Measurements from ENCODE around the gene DMD. TPM values are rescaled to one million over a fixed set of nuclear protein-coding genes. Genes with fewer than 3 reads are reported as not detected.

The DMD gene
- total and polyA plus RNA-seq, 5 experiments from 2014 or later: 0.26 to 0.91 TPM; not detected in 3

DNA sequence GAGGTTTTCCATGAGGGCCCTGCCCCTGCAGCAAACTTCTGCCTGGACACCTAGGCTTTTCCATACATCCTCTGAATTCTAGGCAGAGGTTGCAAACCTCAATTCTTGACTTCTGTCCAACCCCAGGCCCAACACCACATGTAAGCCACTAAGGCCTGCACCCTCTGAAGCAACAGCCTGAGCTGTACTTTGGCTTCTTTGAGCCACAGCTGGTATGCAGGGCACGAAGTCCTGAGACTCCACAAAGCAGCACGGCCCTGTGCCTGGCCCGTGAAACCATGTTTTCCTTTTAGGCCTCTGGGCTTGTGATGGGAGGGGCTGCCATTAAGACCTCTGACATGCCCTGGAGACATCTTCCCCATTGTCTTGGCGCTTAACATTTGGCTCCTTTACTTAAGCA lies 1411.1 kb downstream of the DMD start:
- H3K4me3 Mint-ChIP-seq: no peak overlapping the region
- no peak overlapping the region for H3K27ac Mint-ChIP-seq

DNA sequence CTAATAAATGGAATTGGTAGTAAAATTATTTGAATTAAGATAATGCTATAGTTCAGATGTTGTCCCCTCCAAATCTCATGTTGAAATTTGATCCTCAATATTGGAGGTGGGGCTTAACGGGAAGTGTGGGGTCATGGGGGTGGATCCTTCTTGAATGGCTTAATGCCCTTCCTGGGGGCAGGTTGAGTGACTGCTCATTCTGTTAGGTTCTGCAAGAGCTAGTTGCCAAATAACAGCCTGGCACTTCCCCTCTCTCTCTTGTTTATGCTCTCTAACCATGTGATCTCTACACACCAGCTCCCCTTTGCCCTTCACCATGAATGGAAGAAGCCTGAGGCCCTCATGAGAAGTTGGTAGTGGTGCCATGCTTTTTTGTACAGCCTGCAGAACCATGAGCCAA lies 1414.7 kb downstream of the DMD start:
- no peak for ATAC-seq

More for the DNA sequence above, 1411.1 kb downstream of the DMD start:
- Mint-ChIP-seq H3K9me3 (peaks cover 0 to 25% (median 0%) of the 10 kb centered on the region in 9 donors), H3K36me3 (no peaks in the 10 kb centered on the region), H3K27me3 (no peaks in the 10 kb centered on the region), H3K4me1 (no peaks in the 10 kb centered on the region)
- ATAC-seq: no peak
- no peak for DNase-seq
- POLR2A ChIA-PET: no interaction called here

DNA sequence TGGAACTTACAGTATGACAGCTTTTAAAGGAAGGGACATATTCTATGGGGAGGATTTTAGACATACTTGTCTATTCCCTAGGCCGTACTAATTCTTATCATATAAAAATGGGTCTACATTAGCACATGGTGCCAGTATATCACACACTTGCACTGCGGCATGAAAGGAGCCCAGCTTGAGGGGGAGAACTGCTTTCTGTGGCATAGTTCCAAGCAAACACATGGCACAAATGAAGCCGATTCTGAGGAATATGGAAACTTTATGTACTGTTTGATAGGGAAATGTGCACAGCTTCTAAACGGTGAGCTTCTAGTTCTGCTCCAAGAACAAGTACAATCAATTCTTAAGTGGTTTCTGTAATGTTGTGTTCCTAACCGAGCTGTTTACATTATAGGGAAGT lies 1463.9 kb downstream of the DMD start:
- Mint-ChIP-seq H3K36me3 (no peaks in the 10 kb centered on the region), H3K4me1 (no peaks in the 10 kb centered on the region), H3K27ac (no peak overlapping the region), H3K27me3 (no peaks in the 10 kb centered on the region), H3K9me3 (peaks cover 0 to 12% (median 3%) of the 10 kb centered on the region in 9 donors), H3K4me3 (no peak overlapping the region)
- ATAC-seq: no peak
- no peak for DNase-seq
- POLR2A ChIA-PET: no interaction called here

More for the DNA sequence above, 1414.7 kb downstream of the DMD start:
- no peaks in the 10 kb centered on the region for H3K27me3 Mint-ChIP-seq
- no peaks in the 10 kb centered on the region for H3K36me3 Mint-ChIP-seq
- peaks cover 0 to 10% (median 0%) of the 10 kb centered on the region in 9 donors for H3K9me3 Mint-ChIP-seq
- DNase-seq: no peak
- no peaks in the 10 kb centered on the region for H3K4me1 Mint-ChIP-seq
- H3K4me3 Mint-ChIP-seq: no peak overlapping the region
- H3K27ac Mint-ChIP-seq: no peak overlapping the region
- POLR2A ChIA-PET: no interaction called here

DNA sequence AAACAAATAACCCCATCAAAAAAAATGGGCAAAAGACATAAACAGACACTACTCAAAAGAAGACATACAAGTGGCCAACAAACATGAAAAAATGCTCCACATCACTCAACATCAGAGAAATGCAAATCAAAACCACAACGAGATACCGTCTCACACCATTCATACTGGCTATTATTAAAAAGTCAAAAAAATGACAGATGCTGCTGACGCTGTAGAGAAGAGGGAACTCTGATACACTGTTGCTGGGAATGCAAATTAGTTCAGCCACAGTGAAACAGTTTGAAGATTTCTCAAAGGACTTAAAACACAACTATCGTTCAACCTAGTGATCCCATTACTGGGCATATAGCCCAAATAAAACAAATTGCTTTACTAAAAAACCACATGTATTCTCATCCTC lies 1468.3 kb downstream of the DMD start:
- DNase-seq: no peak
- POLR2A ChIA-PET: no interaction called here
- Mint-ChIP-seq H3K36me3 (no peaks in the 10 kb centered on the region), H3K9me3 (peaks cover 0 to 12% (median 0%) of the 10 kb centered on the region in 9 donors), H3K27me3 (no peaks in the 10 kb centered on the region), H3K27ac (no peak overlapping the region), H3K4me1 (no peaks in the 10 kb centered on the region), H3K4me3 (no peak overlapping the region)
- no peak for ATAC-seq

DNA sequence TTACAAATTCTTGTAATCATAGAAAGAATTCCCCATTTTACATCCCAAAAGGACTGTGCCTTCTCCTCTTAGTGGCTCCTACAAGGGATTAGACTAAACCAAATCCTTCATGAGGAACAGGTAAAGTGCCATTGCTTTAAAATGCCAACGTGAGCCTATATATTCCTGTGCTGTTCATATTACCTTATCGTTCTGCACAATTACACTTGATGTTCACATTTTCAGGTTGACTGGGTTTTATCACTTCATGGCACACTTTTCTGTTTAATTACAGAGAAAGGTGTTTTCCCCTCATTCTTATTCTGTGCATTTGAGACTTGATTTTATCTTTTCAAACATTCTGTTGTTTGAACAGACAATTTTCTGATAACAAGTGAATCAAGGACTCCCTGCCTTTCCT lies 1493.9 kb downstream of the DMD start:
- no peaks in the 10 kb centered on the region for H3K36me3 Mint-ChIP-seq
- no peaks in the 10 kb centered on the region for H3K27me3 Mint-ChIP-seq
- POLR2A ChIA-PET: no interaction called here
- no peaks in the 10 kb centered on the region for H3K4me1 Mint-ChIP-seq
- no peak overlapping the region for H3K4me3 Mint-ChIP-seq
- ATAC-seq: no peak
- H3K27ac Mint-ChIP-seq: no peak overlapping the region
- no peak for DNase-seq
- H3K9me3 Mint-ChIP-seq: peaks cover 0 to 5% (median 0%) of the 10 kb centered on the region in 9 donors

DNA sequence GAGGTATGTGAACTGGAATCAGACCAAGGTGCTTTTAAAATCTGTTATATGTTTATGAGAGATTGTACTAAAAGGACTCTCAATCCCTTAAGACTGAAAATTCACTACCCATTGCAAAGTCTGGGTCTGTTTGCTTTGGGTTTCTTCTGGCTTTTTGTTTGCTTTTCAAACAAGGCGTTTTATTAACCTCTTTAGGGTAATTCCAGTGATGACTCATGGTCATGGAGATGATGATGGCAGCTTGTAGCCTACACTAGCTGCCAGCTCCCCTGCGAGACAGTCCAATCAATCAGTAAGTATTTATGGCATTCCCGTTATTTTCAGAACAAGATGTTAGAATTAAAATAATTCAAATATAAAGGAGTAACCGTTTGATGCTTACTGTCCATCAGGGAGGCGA lies 1495.7 kb downstream of the DMD start:
- H3K4me3 Mint-ChIP-seq: no peak overlapping the region
- no peak overlapping the region for H3K27ac Mint-ChIP-seq
- no peak for ATAC-seq
- H3K36me3 Mint-ChIP-seq: no peaks in the 10 kb centered on the region
- H3K4me1 Mint-ChIP-seq: no peaks in the 10 kb centered on the region
- H3K9me3 Mint-ChIP-seq: peaks cover 0 to 3% (median 0%) of the 10 kb centered on the region in 9 donors
- no peaks in the 10 kb centered on the region for H3K27me3 Mint-ChIP-seq
- no peak for DNase-seq
- POLR2A ChIA-PET: no interaction called here

DNA sequence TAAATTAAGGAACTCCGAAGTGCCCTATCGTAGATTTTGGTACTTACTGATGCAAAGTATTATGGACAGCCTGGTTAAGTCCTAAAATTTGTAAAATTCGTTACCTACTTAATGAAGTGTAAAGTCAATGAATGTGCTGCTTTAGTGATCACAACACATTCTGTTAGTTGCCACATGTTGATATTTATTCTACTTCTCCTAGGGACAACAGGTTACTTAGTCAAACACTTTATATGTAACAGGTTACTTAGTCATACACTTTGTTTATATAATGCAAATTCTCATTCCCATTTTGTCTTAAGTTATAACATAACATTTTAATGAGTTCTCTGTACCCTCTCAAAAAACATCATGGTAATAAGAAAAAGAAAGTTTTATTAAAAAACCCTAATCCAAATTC lies 1496.6 kb downstream of the DMD start:
- Mint-ChIP-seq H3K4me1 (no peaks in the 10 kb centered on the region), H3K9me3 (peaks cover 0 to 3% (median 0%) of the 10 kb centered on the region in 9 donors), H3K27ac (no peak overlapping the region), H3K4me3 (no peak overlapping the region), H3K27me3 (no peaks in the 10 kb centered on the region), H3K36me3 (no peaks in the 10 kb centered on the region)
- ATAC-seq: no peak
- POLR2A ChIA-PET: no interaction called here
- DNase-seq: no peak

DNA sequence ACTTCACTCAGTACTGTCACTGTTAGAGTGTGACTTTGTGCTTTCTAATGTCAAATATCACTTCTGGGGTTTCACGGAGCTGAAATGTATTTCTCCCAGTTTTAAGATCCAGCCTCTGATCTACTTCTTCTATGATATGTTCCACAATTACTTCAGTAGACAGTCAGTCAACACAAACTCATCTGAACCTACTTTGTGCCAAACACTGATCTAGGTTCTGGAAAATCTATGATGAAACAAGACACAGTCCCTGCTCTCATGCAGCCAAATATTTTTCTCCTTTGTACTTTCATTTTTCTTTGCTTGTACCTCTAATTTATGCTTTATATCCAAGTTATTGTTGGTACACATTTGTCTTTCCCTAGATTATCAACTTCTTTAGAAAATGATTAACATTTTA lies 1498.2 kb downstream of the DMD start:
- ATAC-seq: no peak
- H3K9me3 Mint-ChIP-seq: peaks cover 0 to 3% (median 0%) of the 10 kb centered on the region in 9 donors
- no peaks in the 10 kb centered on the region for H3K27me3 Mint-ChIP-seq
- H3K27ac Mint-ChIP-seq: no peak overlapping the region
- no peak for DNase-seq
- H3K4me3 Mint-ChIP-seq: no peak overlapping the region
- no peaks in the 10 kb centered on the region for H3K4me1 Mint-ChIP-seq
- POLR2A ChIA-PET: no interaction called here
- H3K36me3 Mint-ChIP-seq: no peaks in the 10 kb centered on the region

DNA sequence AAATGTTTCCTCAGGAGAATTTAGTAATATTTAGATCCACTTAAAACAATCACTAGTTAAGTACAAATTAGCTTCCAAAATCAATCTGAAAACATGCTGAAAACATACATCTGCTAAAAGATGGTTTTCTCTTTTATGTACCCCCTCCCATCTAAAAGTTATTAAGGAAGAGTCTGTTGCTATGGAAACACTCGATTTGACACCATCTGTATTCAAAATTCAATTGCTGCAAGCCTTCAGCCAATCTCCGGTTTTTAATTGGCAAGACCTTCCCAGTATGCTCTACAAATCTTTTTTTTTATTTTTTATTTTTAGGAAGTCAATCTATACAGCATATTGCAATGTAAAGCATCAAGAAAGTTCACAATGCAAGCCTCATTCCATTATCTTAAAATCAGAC lies 1500.2 kb downstream of the DMD start:
- DNase-seq: no peak
- Mint-ChIP-seq H3K4me3 (no peak overlapping the region), H3K9me3 (peaks cover 0 to 4% (median 0%) of the 10 kb centered on the region in 9 donors), H3K4me1 (no peaks in the 10 kb centered on the region), H3K27ac (no peak overlapping the region), H3K27me3 (no peaks in the 10 kb centered on the region), H3K36me3 (no peaks in the 10 kb centered on the region)
- POLR2A ChIA-PET: no interaction called here
- no peak for ATAC-seq

DNA sequence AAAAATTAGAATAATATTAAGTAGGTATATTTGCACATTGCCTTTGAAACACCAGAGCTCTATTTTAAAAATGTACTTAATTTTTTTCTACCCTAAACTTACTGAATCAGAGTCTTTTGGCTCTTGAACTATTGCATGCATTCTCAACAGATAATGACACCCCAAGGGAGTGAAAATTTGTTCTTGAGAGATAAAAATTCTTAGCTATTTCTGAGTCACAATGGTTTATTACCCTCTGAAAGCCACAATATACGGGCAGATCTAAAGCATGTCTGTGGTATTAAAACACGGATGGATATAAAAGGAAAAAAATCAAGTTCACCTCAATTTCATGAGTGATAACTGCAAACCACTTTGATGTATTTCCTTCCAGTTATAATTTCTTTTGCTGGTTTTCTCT lies 1503.2 kb downstream of the DMD start:
- POLR2A ChIA-PET: no interaction called here
- H3K9me3 Mint-ChIP-seq: peaks cover 0 to 5% (median 0%) of the 10 kb centered on the region in 9 donors
- H3K27ac Mint-ChIP-seq: no peak overlapping the region

DNA sequence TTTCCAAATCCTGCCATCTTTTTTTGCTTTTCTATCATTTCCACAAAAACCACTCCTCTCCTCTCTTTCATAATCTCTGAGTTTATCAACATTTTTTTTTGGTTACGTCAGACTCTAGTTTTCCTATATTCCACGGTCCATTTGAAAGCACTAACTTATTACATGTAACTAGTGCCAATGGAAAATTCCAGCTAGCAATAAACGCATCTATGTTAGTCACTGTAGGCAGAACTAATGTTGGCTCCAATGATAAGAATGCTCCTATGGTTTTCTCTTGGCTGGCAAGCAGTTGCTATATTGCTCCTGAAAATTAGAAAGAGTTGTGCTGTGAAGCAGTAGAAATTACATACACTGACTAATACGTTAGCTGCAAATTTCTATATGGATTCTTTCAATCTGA lies 1504.9 kb downstream of the DMD start:
- no peak overlapping the region for H3K27ac Mint-ChIP-seq
- peaks cover 0 to 5% (median 0%) of the 10 kb centered on the region in 9 donors for H3K9me3 Mint-ChIP-seq
- no peaks in the 10 kb centered on the region for H3K4me1 Mint-ChIP-seq
- DNase-seq (no peak), ATAC-seq (no peak)
- H3K4me3 Mint-ChIP-seq: no peak overlapping the region
- no peaks in the 10 kb centered on the region for H3K27me3 Mint-ChIP-seq
- H3K36me3 Mint-ChIP-seq: no peaks in the 10 kb centered on the region
- POLR2A ChIA-PET: no interaction called here

More for the DNA sequence above, 1503.2 kb downstream of the DMD start:
- ATAC-seq (no peak), DNase-seq (no peak)
- H3K36me3 Mint-ChIP-seq: no peaks in the 10 kb centered on the region
- H3K4me3 Mint-ChIP-seq: no peak overlapping the region
- H3K27me3 Mint-ChIP-seq: no peaks in the 10 kb centered on the region
- no peaks in the 10 kb centered on the region for H3K4me1 Mint-ChIP-seq

DNA sequence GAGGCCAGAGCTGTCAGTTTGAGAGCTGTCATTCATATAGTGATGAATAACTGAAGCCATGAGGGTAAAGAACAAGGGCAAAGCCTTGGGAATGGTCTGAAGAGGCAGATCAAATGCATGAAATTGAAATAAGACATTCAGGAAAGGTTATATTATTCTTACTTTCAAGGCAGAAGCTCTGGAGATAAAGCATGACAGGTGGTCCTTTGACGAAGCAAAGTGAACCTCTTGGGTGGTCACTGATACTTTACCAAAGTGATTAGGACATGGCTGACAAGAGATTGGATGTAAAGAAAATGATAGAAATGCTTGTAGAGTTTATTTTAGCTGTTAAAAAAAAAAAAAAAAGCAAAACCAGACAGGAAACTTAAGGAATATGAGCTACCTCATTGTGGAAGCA lies 1505.5 kb downstream of the DMD start:
- Mint-ChIP-seq H3K4me3 (no peak overlapping the region), H3K27me3 (no peaks in the 10 kb centered on the region), H3K27ac (no peak overlapping the region), H3K36me3 (no peaks in the 10 kb centered on the region), H3K4me1 (no peaks in the 10 kb centered on the region), H3K9me3 (peaks cover 0 to 5% (median 0%) of the 10 kb centered on the region in 9 donors)
- no peak for ATAC-seq
- POLR2A ChIA-PET: no interaction called here
- DNase-seq: no peak

DNA sequence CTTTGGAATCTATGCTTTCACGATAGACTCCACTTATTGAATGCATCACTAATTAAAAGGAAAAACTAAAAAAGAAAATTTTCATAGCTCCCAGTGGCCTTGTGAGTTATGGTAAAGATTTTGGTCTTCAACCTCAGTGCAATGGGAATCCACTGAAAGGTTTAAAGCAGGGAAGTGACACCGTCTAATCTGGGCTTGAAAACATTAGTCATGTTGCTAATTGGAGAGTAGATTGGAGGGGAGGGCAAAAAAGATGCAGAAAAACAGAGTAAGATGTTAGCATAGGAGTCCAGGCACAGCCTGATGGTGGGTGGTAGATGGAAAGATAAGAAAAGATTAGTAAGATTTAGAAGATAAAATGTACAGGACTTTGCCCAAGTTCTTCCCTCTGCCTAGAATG lies 1506.4 kb downstream of the DMD start:
- DNase-seq: no peak
- Mint-ChIP-seq H3K27me3 (no peaks in the 10 kb centered on the region), H3K4me3 (no peak overlapping the region), H3K27ac (no peak overlapping the region), H3K36me3 (no peaks in the 10 kb centered on the region), H3K4me1 (no peaks in the 10 kb centered on the region), H3K9me3 (peaks cover 0 to 5% (median 0%) of the 10 kb centered on the region in 9 donors)
- ATAC-seq: no peak
- POLR2A ChIA-PET: no interaction called here

DNA sequence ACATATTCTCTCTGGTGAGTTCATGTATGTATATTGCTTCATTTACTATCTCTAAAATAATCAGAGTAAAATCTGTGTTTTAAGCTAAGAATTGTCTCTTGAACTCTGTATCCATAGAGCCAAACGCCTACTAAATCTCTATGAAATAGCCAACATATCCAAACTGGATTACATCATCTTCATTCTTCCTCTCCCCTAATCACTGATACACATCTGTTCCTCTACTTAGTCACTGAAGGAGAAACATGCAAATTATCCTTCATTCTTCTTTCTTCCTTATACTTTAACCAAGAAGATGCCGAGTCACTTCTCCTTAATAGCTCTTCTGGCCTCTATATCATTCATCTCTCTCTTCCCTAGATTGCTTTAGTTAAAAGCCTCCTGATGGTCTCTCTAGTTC lies 1509.1 kb downstream of the DMD start:
- Mint-ChIP-seq H3K9me3 (peaks cover 0 to 5% (median 0%) of the 10 kb centered on the region in 9 donors), H3K36me3 (no peaks in the 10 kb centered on the region), H3K4me1 (no peaks in the 10 kb centered on the region), H3K27me3 (no peaks in the 10 kb centered on the region), H3K4me3 (no peak overlapping the region), H3K27ac (no peak overlapping the region)
- POLR2A ChIA-PET: no interaction called here
- no peak for ATAC-seq
- no peak for DNase-seq

All from naive thymus-derived CD8-positive, alpha-beta T cell (primary cell).